Measurements from ENCODE around the gene YKT6. TPM values are rescaled to one million over a fixed set of nuclear protein-coding genes. Genes with fewer than 3 reads are reported as not detected.

YKT6 gene
- total and polyA plus RNA-seq, 2 experiments from 2014 or later, result 33.5 to 114 TPM

DNA sequence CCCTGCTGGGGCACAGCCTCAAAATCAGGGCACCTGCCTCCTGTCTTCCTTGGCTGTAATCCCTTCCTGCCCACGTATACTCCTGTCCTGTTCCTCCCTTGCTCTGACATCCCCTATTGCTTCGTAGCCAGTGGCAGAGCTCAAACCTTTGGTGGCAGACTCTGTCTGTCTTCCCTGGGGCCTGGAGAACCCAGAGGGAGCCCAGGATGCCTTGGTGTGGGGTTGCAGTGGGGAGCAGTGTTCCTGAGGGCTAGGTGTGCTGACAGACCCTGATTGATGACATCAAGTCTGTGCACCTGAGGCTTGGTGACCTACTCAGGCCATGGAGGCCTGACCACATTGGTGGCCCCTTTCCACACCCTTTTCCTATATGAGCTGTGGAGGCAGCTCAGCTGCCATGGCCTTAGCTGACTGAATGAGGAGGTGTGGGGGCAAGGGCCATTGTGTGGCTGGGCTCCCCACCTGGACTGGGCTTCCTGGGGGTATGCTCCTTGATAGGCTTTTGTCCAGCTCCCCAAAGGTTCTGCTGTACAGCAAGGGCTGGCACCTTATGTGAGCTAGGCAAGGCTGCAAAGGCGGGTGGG lies 6.1 kb upstream of the YKT6 start:
- Histone ChIP-seq H3F3A (replicated peaks; ENCODE audit: low read depth) (no peaks in the 10 kb centered on the region), H3K9me2 (ENCODE audit: insufficient read depth) (no peaks in the 10 kb centered on the region; the same call in 1 of the 2 replicates), H3K79me2 (replicated peaks; ENCODE audit: insufficient read depth) (no peaks in the 10 kb centered on the region), H3K27me3 (ENCODE audit: insufficient read depth) (peaks cover 7% of the 10 kb centered on the region; the same call in 1 of the 2 replicates), H3K4me3 (no peak overlapping the region), H4K20me1 (replicated peaks; ENCODE audit: insufficient read depth) (no peaks in the 10 kb centered on the region), H2AFZ (no peak overlapping the region), H3K36me3 (ENCODE audit: insufficient read depth) (no peaks in the 10 kb centered on the region), H3K27ac (ENCODE audit: low read depth) (no peak overlapping the region), H3K4me2 (no peak overlapping the region), H3K4me1 (ENCODE audit: insufficient read depth) (no peaks in the 10 kb centered on the region)
- Mint-ChIP-seq H3K36me3 (ENCODE audit: low read depth) (no peaks in the 10 kb centered on the region; the same call in 2 of the 3 replicates), H3K27me3 (ENCODE audit: insufficient read depth, low read depth, poor library complexity) (peaks cover 4% of the 10 kb centered on the region), H3K27ac (no peak overlapping the region), H3K9me3 (no peaks in the 10 kb centered on the region), H3K4me3 (no peak overlapping the region), H3K4me1 (peaks cover 5% of the 10 kb centered on the region; the same call in 1 of the 3 replicates)
- no peak for TF ChIP-seq NANOG (IDR thresholded peaks at IDR 0.05; ENCODE audit: borderline replicate concordance)
- TF ChIP-seq REST (IDR thresholded peaks at IDR 0.05; ENCODE audit: unreplicated experiment), result no peak
- TF ChIP-seq CTCF (conservative IDR thresholded peaks at IDR 0.05; ENCODE audit: low read depth in 2 of 2), result no peak
- no peak for TF ChIP-seq CREB1 (CRISPR knock-in tag; IDR thresholded peaks at IDR 0.05; ENCODE audit: low read depth)
- no peak for TF ChIP-seq POLR2AphosphoS5 (IDR thresholded peaks at IDR 0.05; ENCODE audit: low read depth)
- no peak for TF ChIP-seq EZH2phosphoT487 (IDR thresholded peaks at IDR 0.05; ENCODE audit: unreplicated experiment)
- no peak for TF ChIP-seq ETS1 (IDR thresholded peaks at IDR 0.05)
- TF ChIP-seq EZH2 (IDR thresholded peaks at IDR 0.05; ENCODE audit: low read depth, unreplicated experiment), result no peak
- TF ChIP-seq ZNF462 (CRISPR knock-in tag; IDR thresholded peaks at IDR 0.05), result no peak
- TF ChIP-seq STAT1 (IDR thresholded peaks at IDR 0.05; ENCODE audit: unreplicated experiment), result no peak
- ATAC-seq, result no peak
- DNase-seq (ENCODE audit: low spot score), result no peak
